ENCODE data around the gene RDX. TPM values are rescaled to one million over a fixed set of nuclear protein-coding genes. Genes with fewer than 3 reads are reported as not detected.
"Not testable (repeated sequence)": the region's sequence is repeated elsewhere in the genome, so short reads cannot be mapped to it uniquely, and the experiment has no call there.

RDX gene
- total RNA-seq, 1 donor from 2014 or later = 125 TPM

GRCh38 chr11:110314366-110315095 is 18.1 kb upstream of the RDX start:
- H3K9me3 ChIP-seq (replicated peaks) = no peaks in the 10 kb centered on the region
- intact Hi-C loops (cut with micrococcal nuclease) = no loop called here
- no peak for TF ChIP-seq CTCF (IDR thresholded peaks at IDR 0.05; ENCODE audit: borderline replicate concordance)

GRCh38 chr11:110312670-110313069 is 16.3 kb upstream of the RDX start:
- Histone ChIP-seq H3K4me1 (peaks cover 9% of the 10 kb centered on the region), H3K27me3 (ENCODE audit: low read depth) (no peaks in the 10 kb centered on the region), H3K4me3 (no peak overlapping the region), H3K27ac (replicated peaks) (no peak overlapping the region), H3K36me3 (no peaks in the 10 kb centered on the region), H3K9me3 (replicated peaks) (no peaks in the 10 kb centered on the region)
- intact Hi-C loops (cut with micrococcal nuclease) = no loop called here
- DNase-seq = no peak
- TF ChIP-seq CTCF (IDR thresholded peaks at IDR 0.05; ENCODE audit: borderline replicate concordance) = no peak

More at GRCh38 chr11:110314366-110315095, 18.1 kb upstream of the RDX start:
- H3K4me1 ChIP-seq = peaks cover 28% of the 10 kb centered on the region
- no peak for DNase-seq
- H3K27ac ChIP-seq (replicated peaks) = no peak overlapping the region
- no peak overlapping the region for H3K4me3 ChIP-seq
- no peaks in the 10 kb centered on the region for H3K36me3 ChIP-seq
- no peaks in the 10 kb centered on the region for H3K27me3 ChIP-seq (ENCODE audit: low read depth)

- DNase-seq = no peak
- no peaks in the 10 kb centered on the region for H3K36me3 ChIP-seq
- H3K27ac ChIP-seq (replicated peaks) = no peak overlapping the region
- H3K27me3 ChIP-seq (ENCODE audit: low read depth) = no peaks in the 10 kb centered on the region
- H3K9me3 ChIP-seq (replicated peaks) = no peaks in the 10 kb centered on the region
- H3K4me1 ChIP-seq = peaks cover 2% of the 10 kb centered on the region
- intact Hi-C loops (cut with micrococcal nuclease) = no loop called here
- no peak overlapping the region for H3K4me3 ChIP-seq
- TF ChIP-seq CTCF (IDR thresholded peaks at IDR 0.05; ENCODE audit: borderline replicate concordance) = no peak
Measured at GRCh38 chr11:110311783-110312579, 15.6 kb upstream of the RDX start.

GRCh38 chr11:110308071-110308470 is 11.7 kb upstream of the RDX start:
- Histone ChIP-seq H3K27ac (replicated peaks) (no peak overlapping the region), H3K36me3 (no peaks in the 10 kb centered on the region), H3K27me3 (ENCODE audit: low read depth) (no peaks in the 10 kb centered on the region), H3K9me3 (replicated peaks) (no peaks in the 10 kb centered on the region), H3K4me1 (peaks cover 5% of the 10 kb centered on the region), H3K4me3 (no peak overlapping the region)
- intact Hi-C loops (cut with micrococcal nuclease) = no loop called here
- TF ChIP-seq CTCF (IDR thresholded peaks at IDR 0.05; ENCODE audit: borderline replicate concordance) = no peak
- DNase-seq = no peak

- H3K4me3 ChIP-seq; DNase-seq; intact Hi-C loops (cut with micrococcal nuclease); H3K27ac ChIP-seq (replicated peaks); H3K9me3 ChIP-seq (replicated peaks); H3K4me1 ChIP-seq; H3K27me3 ChIP-seq (ENCODE audit: low read depth); H3K36me3 ChIP-seq: not testable (repeated sequence)
Measured at GRCh38 chr11:110306019-110306388, 9.6 kb upstream of the RDX start.
